ENCODE results near the gene CAMP.

GRCh38 chr3:48238531-48239085 lies 15.3 kb downstream of the CAMP start:
- TF ChIP-seq, protein P1, sequence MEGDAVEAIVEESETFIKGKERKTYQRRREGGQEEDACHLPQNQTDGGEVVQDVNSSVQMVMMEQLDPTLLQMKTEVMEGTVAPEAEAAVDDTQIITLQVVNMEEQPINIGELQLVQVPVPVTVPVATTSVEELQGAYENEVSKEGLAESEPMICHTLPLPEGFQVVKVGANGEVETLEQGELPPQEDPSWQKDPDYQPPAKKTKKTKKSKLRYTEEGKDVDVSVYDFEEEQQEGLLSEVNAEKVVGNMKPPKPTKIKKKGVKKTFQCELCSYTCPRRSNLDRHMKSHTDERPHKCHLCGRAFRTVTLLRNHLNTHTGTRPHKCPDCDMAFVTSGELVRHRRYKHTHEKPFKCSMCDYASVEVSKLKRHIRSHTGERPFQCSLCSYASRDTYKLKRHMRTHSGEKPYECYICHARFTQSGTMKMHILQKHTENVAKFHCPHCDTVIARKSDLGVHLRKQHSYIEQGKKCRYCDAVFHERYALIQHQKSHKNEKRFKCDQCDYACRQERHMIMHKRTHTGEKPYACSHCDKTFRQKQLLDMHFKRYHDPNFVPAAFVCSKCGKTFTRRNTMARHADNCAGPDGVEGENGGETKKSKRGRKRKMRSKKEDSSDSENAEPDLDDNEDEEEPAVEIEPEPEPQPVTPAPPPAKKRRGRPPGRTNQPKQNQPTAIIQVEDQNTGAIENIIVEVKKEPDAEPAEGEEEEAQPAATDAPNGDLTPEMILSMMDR (IDR thresholded peaks at IDR 0.05; ENCODE audit: insufficient read depth, low read length) = no peak
- TF ChIP-seq GABPA (IDR thresholded peaks at IDR 0.05; ENCODE audit: low read depth) (no peak), POLR2AphosphoS5 (IDR thresholded peaks at IDR 0.05; ENCODE audit: low read depth) (no peak)
- TF ChIP-seq, protein P2, sequence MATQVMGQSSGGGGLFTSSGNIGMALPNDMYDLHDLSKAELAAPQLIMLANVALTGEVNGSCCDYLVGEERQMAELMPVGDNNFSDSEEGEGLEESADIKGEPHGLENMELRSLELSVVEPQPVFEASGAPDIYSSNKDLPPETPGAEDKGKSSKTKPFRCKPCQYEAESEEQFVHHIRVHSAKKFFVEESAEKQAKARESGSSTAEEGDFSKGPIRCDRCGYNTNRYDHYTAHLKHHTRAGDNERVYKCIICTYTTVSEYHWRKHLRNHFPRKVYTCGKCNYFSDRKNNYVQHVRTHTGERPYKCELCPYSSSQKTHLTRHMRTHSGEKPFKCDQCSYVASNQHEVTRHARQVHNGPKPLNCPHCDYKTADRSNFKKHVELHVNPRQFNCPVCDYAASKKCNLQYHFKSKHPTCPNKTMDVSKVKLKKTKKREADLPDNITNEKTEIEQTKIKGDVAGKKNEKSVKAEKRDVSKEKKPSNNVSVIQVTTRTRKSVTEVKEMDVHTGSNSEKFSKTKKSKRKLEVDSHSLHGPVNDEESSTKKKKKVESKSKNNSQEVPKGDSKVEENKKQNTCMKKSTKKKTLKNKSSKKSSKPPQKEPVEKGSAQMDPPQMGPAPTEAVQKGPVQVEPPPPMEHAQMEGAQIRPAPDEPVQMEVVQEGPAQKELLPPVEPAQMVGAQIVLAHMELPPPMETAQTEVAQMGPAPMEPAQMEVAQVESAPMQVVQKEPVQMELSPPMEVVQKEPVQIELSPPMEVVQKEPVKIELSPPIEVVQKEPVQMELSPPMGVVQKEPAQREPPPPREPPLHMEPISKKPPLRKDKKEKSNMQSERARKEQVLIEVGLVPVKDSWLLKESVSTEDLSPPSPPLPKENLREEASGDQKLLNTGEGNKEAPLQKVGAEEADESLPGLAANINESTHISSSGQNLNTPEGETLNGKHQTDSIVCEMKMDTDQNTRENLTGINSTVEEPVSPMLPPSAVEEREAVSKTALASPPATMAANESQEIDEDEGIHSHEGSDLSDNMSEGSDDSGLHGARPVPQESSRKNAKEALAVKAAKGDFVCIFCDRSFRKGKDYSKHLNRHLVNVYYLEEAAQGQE (IDR thresholded peaks at IDR 0.05; ENCODE audit: insufficient replicate concordance, low read depth) = no peak

Data from HL-60 (cell line).